ENCODE results near the gene SCD.
A peak's percentile ranks its signal among the peaks of the same experiment; 100 is the strongest.

Gene SCD

GRCh38 chr10:100353770-100354485 lies 6.9 kb downstream of the SCD start:
- Histone ChIP-seq H3K9ac (ENCODE audit: low read length) (no peak overlapping the region), H3K9me3 (ENCODE audit: low read length) (no peaks in the 10 kb centered on the region), H3K27ac (ENCODE audit: low read depth, low read length) (no peak overlapping the region), H3K27me3 (ENCODE audit: control insufficient read depth in 1 of 2, insufficient read depth in 2 of 2, low read length in 2 of 2) (peaks cover under 1 to 6% of the 10 kb centered on the region in 2 donors), H3K4me1 (ENCODE audit: insufficient read depth, low read length) (no peaks in the 10 kb centered on the region), H3K4me3 (ENCODE audit: low read depth in 1 of 2, low read length in 2 of 2) (no peak overlapping the region), H3K36me3 (ENCODE audit: insufficient read depth, low read length) (no peaks in the 10 kb centered on the region)

GRCh38 chr10:100355086-100355485 lies 8.1 kb downstream of the SCD start:
- H3K9ac ChIP-seq (ENCODE audit: low read length) = no peak overlapping the region
- H3K27me3 ChIP-seq (ENCODE audit: control insufficient read depth in 1 of 2, insufficient read depth in 2 of 2, low read length in 2 of 2) = peaks cover 0 to 4% of the 10 kb centered on the region in 2 donors
- no peaks in the 10 kb centered on the region for H3K36me3 ChIP-seq (ENCODE audit: insufficient read depth, low read length)
- peaks cover 9% of the 10 kb centered on the region for H3K4me1 ChIP-seq (ENCODE audit: insufficient read depth, low read length)
- no peaks in the 10 kb centered on the region for H3K9me3 ChIP-seq (ENCODE audit: low read length)
- no peak overlapping the region for H3K27ac ChIP-seq (ENCODE audit: low read depth, low read length)
- no peak overlapping the region for H3K4me3 ChIP-seq (ENCODE audit: low read depth in 1 of 2, low read length in 2 of 2)

- Histone ChIP-seq H3K27me3 (ENCODE audit: control insufficient read depth in 1 of 2, insufficient read depth in 2 of 2, low read length in 2 of 2) (no peaks in the 10 kb centered on the region), H3K36me3 (ENCODE audit: insufficient read depth, low read length) (no peaks in the 10 kb centered on the region), H3K4me3 (ENCODE audit: low read depth in 1 of 2, low read length in 2 of 2) (no peak overlapping the region), H3K27ac (ENCODE audit: low read depth, low read length) (no peak overlapping the region), H3K9me3 (ENCODE audit: low read length) (no peaks in the 10 kb centered on the region), H3K9ac (ENCODE audit: low read length) (no peak overlapping the region), H3K4me1 (ENCODE audit: insufficient read depth, low read length) (peaks cover 9% of the 10 kb centered on the region)
Measured at GRCh38 chr10:100356067-100357017, 9.3 kb downstream of the SCD start.

- Histone ChIP-seq H3K4me3 (ENCODE audit: low read depth in 1 of 2, low read length in 2 of 2) (no peak overlapping the region), H3K4me1 (ENCODE audit: insufficient read depth, low read length) (peaks cover 9% of the 10 kb centered on the region), H3K9ac (ENCODE audit: low read length) (no peak overlapping the region), H3K9me3 (ENCODE audit: low read length) (no peaks in the 10 kb centered on the region), H3K36me3 (ENCODE audit: insufficient read depth, low read length) (no peaks in the 10 kb centered on the region), H3K27me3 (ENCODE audit: control insufficient read depth in 1 of 2, insufficient read depth in 2 of 2, low read length in 2 of 2) (no peaks in the 10 kb centered on the region), H3K27ac (ENCODE audit: low read depth, low read length) (no peak overlapping the region)
Measured at GRCh38 chr10:100357059-100357858, 10.2 kb downstream of the SCD start.

GRCh38 chr10:100359030-100359432 lies 12.0 kb downstream of the SCD start:
- no peaks in the 10 kb centered on the region for H3K36me3 ChIP-seq (ENCODE audit: insufficient read depth, low read length)
- H3K9me3 ChIP-seq (ENCODE audit: low read length) = no peaks in the 10 kb centered on the region
- H3K27ac ChIP-seq (ENCODE audit: low read depth, low read length) = no peak overlapping the region
- H3K4me1 ChIP-seq (ENCODE audit: insufficient read depth, low read length) = peaks cover 9% of the 10 kb centered on the region
- H3K4me3 ChIP-seq (ENCODE audit: low read depth in 1 of 2, low read length in 2 of 2) = no peak overlapping the region
- H3K27me3 ChIP-seq (ENCODE audit: control insufficient read depth in 1 of 2, insufficient read depth in 2 of 2, low read length in 2 of 2) = no peaks in the 10 kb centered on the region
- H3K9ac ChIP-seq (ENCODE audit: low read length) = no peak overlapping the region

- H3K36me3 ChIP-seq (ENCODE audit: insufficient read depth, low read length) = no peaks in the 10 kb centered on the region
- H3K4me1 ChIP-seq (ENCODE audit: insufficient read depth, low read length) = peaks cover 12% of the 10 kb centered on the region
- no peaks in the 10 kb centered on the region for H3K9me3 ChIP-seq (ENCODE audit: low read length)
- H3K27me3 ChIP-seq (ENCODE audit: control insufficient read depth in 1 of 2, insufficient read depth in 2 of 2, low read length in 2 of 2) = no peaks in the 10 kb centered on the region
- no peak overlapping the region for H3K9ac ChIP-seq (ENCODE audit: low read length)
- H3K27ac ChIP-seq (ENCODE audit: low read depth, low read length) = no peak overlapping the region
- no peak overlapping the region for H3K4me3 ChIP-seq (ENCODE audit: low read depth in 1 of 2, low read length in 2 of 2)
Measured at GRCh38 chr10:100359529-100360150, 12.6 kb downstream of the SCD start.

GRCh38 chr10:100360234-100360633 lies 13.2 kb downstream of the SCD start:
- Histone ChIP-seq H3K36me3 (ENCODE audit: insufficient read depth, low read length) (no peaks in the 10 kb centered on the region), H3K27ac (ENCODE audit: low read depth, low read length) (no peak overlapping the region), H3K4me1 (ENCODE audit: insufficient read depth, low read length) (peaks cover 18% of the 10 kb centered on the region), H3K9me3 (ENCODE audit: low read length) (no peaks in the 10 kb centered on the region), H3K27me3 (ENCODE audit: control insufficient read depth in 1 of 2, insufficient read depth in 2 of 2, low read length in 2 of 2) (no peaks in the 10 kb centered on the region), H3K4me3 (ENCODE audit: low read depth in 1 of 2, low read length in 2 of 2) (no peak overlapping the region), H3K9ac (ENCODE audit: low read length) (no peak overlapping the region)

GRCh38 chr10:100362570-100363496 lies 15.8 kb downstream of the SCD start:
- Histone ChIP-seq H3K27ac (ENCODE audit: low read depth, low read length) (no peak overlapping the region), H3K9me3 (ENCODE audit: low read length) (no peaks in the 10 kb centered on the region), H3K9ac (ENCODE audit: low read length) (no peak overlapping the region)

GRCh38 chr10:100364175-100364574 lies 17.1 kb downstream of the SCD start:
- no peak overlapping the region for H3K4me3 ChIP-seq (ENCODE audit: low read depth in 1 of 2, low read length in 2 of 2)
- H3K36me3 ChIP-seq (ENCODE audit: insufficient read depth, low read length) = no peaks in the 10 kb centered on the region
- no peaks in the 10 kb centered on the region for H3K9me3 ChIP-seq (ENCODE audit: low read length)
- H3K27ac ChIP-seq (ENCODE audit: low read depth, low read length) = no peak overlapping the region
- H3K9ac ChIP-seq (ENCODE audit: low read length) = no peak overlapping the region
- peaks cover 22% of the 10 kb centered on the region for H3K4me1 ChIP-seq (ENCODE audit: insufficient read depth, low read length)
- no peaks in the 10 kb centered on the region for H3K27me3 ChIP-seq (ENCODE audit: control insufficient read depth in 1 of 2, insufficient read depth in 2 of 2, low read length in 2 of 2)

More at GRCh38 chr10:100362570-100363496, 15.8 kb downstream of the SCD start:
- Histone ChIP-seq H3K36me3 (ENCODE audit: insufficient read depth, low read length) (no peaks in the 10 kb centered on the region), H3K4me3 (ENCODE audit: low read depth in 1 of 2, low read length in 2 of 2) (no peak overlapping the region), H3K4me1 (ENCODE audit: insufficient read depth, low read length) (peaks cover 22% of the 10 kb centered on the region), H3K27me3 (ENCODE audit: control insufficient read depth in 1 of 2, insufficient read depth in 2 of 2, low read length in 2 of 2) (no peaks in the 10 kb centered on the region)

- Histone ChIP-seq H3K9me3 (ENCODE audit: low read length) (no peaks in the 10 kb centered on the region), H3K36me3 (ENCODE audit: insufficient read depth, low read length) (no peaks in the 10 kb centered on the region), H3K9ac (ENCODE audit: low read length) (no peak overlapping the region), H3K4me1 (ENCODE audit: insufficient read depth, low read length) (peaks cover 15% of the 10 kb centered on the region), H3K27ac (ENCODE audit: low read depth, low read length) (no peak overlapping the region), H3K27me3 (ENCODE audit: control insufficient read depth in 1 of 2, insufficient read depth in 2 of 2, low read length in 2 of 2) (no peaks in the 10 kb centered on the region), H3K4me3 (ENCODE audit: low read depth in 1 of 2, low read length in 2 of 2) (peak overlapping the region in 1 of 2 donors; percentile 14)
Measured at GRCh38 chr10:100364735-100365391, 17.8 kb downstream of the SCD start.
